GM21390 (cell line): Measurements from ENCODE around the gene C5orf58.

ENCODE experiments used
- ATAC-seq: cut with Tn5 transposase; IDR thresholded peaks from one replicate; pipeline ENCODE4 v1.9.1; 2021; ENCODE audit not compliant: unreplicated experiment

Gene C5orf58

GRCh38 chr5:170252720-170253350, 20.1 kb downstream of the C5orf58 start:
- no peak for ATAC-seq

GRCh38 chr5:170254056-170254455, 21.3 kb downstream of the C5orf58 start:
- peak; percentile 96 for ATAC-seq

- no peak for ATAC-seq
Measured at GRCh38 chr5:170256571-170256970, 23.8 kb downstream of the C5orf58 start.

- ATAC-seq, result no peak
Measured at GRCh38 chr5:170257370-170257769, 24.6 kb downstream of the C5orf58 start.

- ATAC-seq, result no peak
Measured at GRCh38 chr5:170261528-170262043, 28.8 kb downstream of the C5orf58 start.

GRCh38 chr5:170262061-170263045, 29.6 kb downstream of the C5orf58 start:
- no peak for ATAC-seq

- no peak for ATAC-seq
Measured at GRCh38 chr5:170263906-170264305, 31.1 kb downstream of the C5orf58 start.

- no peak for ATAC-seq
Measured at GRCh38 chr5:170265522-170265921, 32.7 kb downstream of the C5orf58 start.

- ATAC-seq, result no peak
Measured at GRCh38 chr5:170266570-170267381, 34.0 kb downstream of the C5orf58 start.

- ATAC-seq, result peak; percentile 93
Measured at GRCh38 chr5:170267431-170268152, 34.8 kb downstream of the C5orf58 start.

- peak; percentile 20 for ATAC-seq
Measured at GRCh38 chr5:170268153-170268689, 35.4 kb downstream of the C5orf58 start.

- ATAC-seq, result no peak
Measured at GRCh38 chr5:170268884-170269283, 36.1 kb downstream of the C5orf58 start.

- ATAC-seq, result no peak
Measured at GRCh38 chr5:170269579-170269978, 36.8 kb downstream of the C5orf58 start.

GRCh38 chr5:170270293-170271069, 37.7 kb downstream of the C5orf58 start:
- ATAC-seq, result no peak

GRCh38 chr5:170273968-170274710, 41.4 kb downstream of the C5orf58 start:
- no peak for ATAC-seq

- ATAC-seq, result no peak
Measured at GRCh38 chr5:170275376-170275994, 42.7 kb downstream of the C5orf58 start.

GRCh38 chr5:170276140-170276539, 43.4 kb downstream of the C5orf58 start:
- ATAC-seq, result no peak

- ATAC-seq, result no peak
Measured at GRCh38 chr5:170277867-170278281, 45.1 kb downstream of the C5orf58 start.
